ENCODE results near the gene BNIP3. TPM values are rescaled to one million over a fixed set of nuclear protein-coding genes. Genes with fewer than 3 reads are reported as not detected.
"Not testable (repeated sequence)": the region's sequence is repeated elsewhere in the genome, so short reads cannot be mapped to it uniquely, and the experiment has no call there.

Gene BNIP3
- total RNA-seq, 1 donor from 2014 or later, result 99.0 TPM

GRCh38 chr10:131926743-131927595 is 54.8 kb downstream of the BNIP3 start:
- H3K4me3 Mint-ChIP-seq (ENCODE audit: low read depth), result no peak overlapping the region
- intact Hi-C loops (cut with micrococcal nuclease), result no loop called here

GRCh38 chr10:131926253-131926652 is 55.5 kb downstream of the BNIP3 start:
- Mint-ChIP-seq H3K36me3 (ENCODE audit: low read depth) (peaks cover 59% of the 10 kb centered on the region), H3K4me3 (ENCODE audit: low read depth) (no peak overlapping the region), H3K27ac (no peak overlapping the region), H3K9me3 (peaks cover 13% of the 10 kb centered on the region), H3K4me1 (ENCODE audit: low read depth) (peaks cover 51% of the 10 kb centered on the region), H3K27me3 (ENCODE audit: low read depth) (no peaks in the 10 kb centered on the region)
- intact Hi-C loops (cut with micrococcal nuclease), result no loop called here
- no peak for DNase-seq (ENCODE audit: low spot score)

More at GRCh38 chr10:131926743-131927595, 54.8 kb downstream of the BNIP3 start:
- H3K27me3 Mint-ChIP-seq (ENCODE audit: low read depth), result no peaks in the 10 kb centered on the region
- no peak for DNase-seq (ENCODE audit: low spot score)
- peaks cover 52% of the 10 kb centered on the region for H3K4me1 Mint-ChIP-seq (ENCODE audit: low read depth)
- peaks cover 52% of the 10 kb centered on the region for H3K36me3 Mint-ChIP-seq (ENCODE audit: low read depth)
- H3K27ac Mint-ChIP-seq, result no peak overlapping the region
- peaks cover 13% of the 10 kb centered on the region for H3K9me3 Mint-ChIP-seq

GRCh38 chr10:131925716-131926115 is 56.0 kb downstream of the BNIP3 start:
- Mint-ChIP-seq H3K4me1 (ENCODE audit: low read depth) (peaks cover 49% of the 10 kb centered on the region), H3K9me3 (peaks cover 16% of the 10 kb centered on the region), H3K27me3 (ENCODE audit: low read depth) (no peaks in the 10 kb centered on the region), H3K4me3 (ENCODE audit: low read depth) (no peak overlapping the region), H3K36me3 (ENCODE audit: low read depth) (peaks cover 62% of the 10 kb centered on the region), H3K27ac (no peak overlapping the region)
- no peak for DNase-seq (ENCODE audit: low spot score)
- intact Hi-C loops (cut with micrococcal nuclease), result no loop called here

- Mint-ChIP-seq H3K4me3 (ENCODE audit: low read depth) (no peak overlapping the region), H3K27me3 (ENCODE audit: low read depth) (no peaks in the 10 kb centered on the region), H3K9me3 (peaks cover 19% of the 10 kb centered on the region), H3K4me1 (ENCODE audit: low read depth) (peaks cover 47% of the 10 kb centered on the region), H3K27ac (no peak overlapping the region), H3K36me3 (ENCODE audit: low read depth) (peaks cover 63% of the 10 kb centered on the region)
- no peak for DNase-seq (ENCODE audit: low spot score)
- intact Hi-C loops (cut with micrococcal nuclease), result no loop called here
These were observed 56.6 kb downstream of the BNIP3 start for GRCh38 chr10:131925011-131925649.

- Mint-ChIP-seq H3K36me3 (ENCODE audit: low read depth) (peaks cover 71% of the 10 kb centered on the region), H3K27ac (no peak overlapping the region), H3K9me3 (peaks cover 37% of the 10 kb centered on the region), H3K4me3 (ENCODE audit: low read depth) (no peak overlapping the region), H3K27me3 (ENCODE audit: low read depth) (no peaks in the 10 kb centered on the region), H3K4me1 (ENCODE audit: low read depth) (peaks cover 43% of the 10 kb centered on the region)
- intact Hi-C loops (cut with micrococcal nuclease), result no loop called here
- DNase-seq (ENCODE audit: low spot score), result no peak
These were observed 58.5 kb downstream of the BNIP3 start for GRCh38 chr10:131923038-131923756.

GRCh38 chr10:131921184-131921583 is 60.5 kb downstream of the BNIP3 start:
- intact Hi-C loops (cut with micrococcal nuclease), result no loop called here
- Mint-ChIP-seq H3K4me3 (ENCODE audit: low read depth) (no peak overlapping the region), H3K27me3 (ENCODE audit: low read depth) (no peaks in the 10 kb centered on the region), H3K9me3 (peaks cover 50% of the 10 kb centered on the region), H3K36me3 (ENCODE audit: low read depth) (peaks cover 77% of the 10 kb centered on the region), H3K4me1 (ENCODE audit: low read depth) (peaks cover 33% of the 10 kb centered on the region), H3K27ac (no peak overlapping the region)
- DNase-seq (ENCODE audit: low spot score), result no peak

- peaks cover 77% of the 10 kb centered on the region for H3K36me3 Mint-ChIP-seq (ENCODE audit: low read depth)
- no peaks in the 10 kb centered on the region for H3K27me3 Mint-ChIP-seq (ENCODE audit: low read depth)
- no peak overlapping the region for H3K27ac Mint-ChIP-seq
- H3K4me1 Mint-ChIP-seq (ENCODE audit: low read depth), result peaks cover 33% of the 10 kb centered on the region
- H3K9me3 Mint-ChIP-seq, result peaks cover 50% of the 10 kb centered on the region
- intact Hi-C loops (cut with micrococcal nuclease), result no loop called here
- DNase-seq (ENCODE audit: low spot score), result no peak
- H3K4me3 Mint-ChIP-seq (ENCODE audit: low read depth), result no peak overlapping the region
These were observed 61.0 kb downstream of the BNIP3 start for GRCh38 chr10:131920693-131921092.

- intact Hi-C loops (cut with micrococcal nuclease), result no loop called here
- H3K4me1 Mint-ChIP-seq (ENCODE audit: low read depth), result peaks cover 32% of the 10 kb centered on the region
- no peaks in the 10 kb centered on the region for H3K27me3 Mint-ChIP-seq (ENCODE audit: low read depth)
- peaks cover 76% of the 10 kb centered on the region for H3K36me3 Mint-ChIP-seq (ENCODE audit: low read depth)
- no peak overlapping the region for H3K4me3 Mint-ChIP-seq (ENCODE audit: low read depth)
- no peak for DNase-seq (ENCODE audit: low spot score)
- H3K27ac Mint-ChIP-seq, result peak overlapping the region; percentile 79
- peaks cover 46% of the 10 kb centered on the region for H3K9me3 Mint-ChIP-seq
These were observed 61.6 kb downstream of the BNIP3 start for GRCh38 chr10:131920151-131920550.

- intact Hi-C loops (cut with micrococcal nuclease); H3K4me3 Mint-ChIP-seq (ENCODE audit: low read depth); DNase-seq (ENCODE audit: low spot score); H3K27me3 Mint-ChIP-seq (ENCODE audit: low read depth): not testable (repeated sequence)
- Mint-ChIP-seq H3K9me3 (peaks cover 42% of the 10 kb centered on the region), H3K4me1 (ENCODE audit: low read depth) (peaks cover 28% of the 10 kb centered on the region), H3K36me3 (ENCODE audit: low read depth) (peaks cover 78% of the 10 kb centered on the region), H3K27ac (peak overlapping the region; percentile 79)
These were observed 62.3 kb downstream of the BNIP3 start for GRCh38 chr10:131919461-131919860.

Other genes with a start within 250 kb of the BNIP3 start
- 32.0 and 33.7 TPM in 2 replicates for gene PPP2R2D, start 80.9 kb downstream of the BNIP3 start, total RNA-seq
- gene JAKMIP3, start 84.0 kb upstream of the BNIP3 start, total RNA-seq, result 1.3 TPM in 2 replicates
- 16.5 and 17.9 TPM in 2 replicates for gene DPYSL4, start 205.0 kb upstream of the BNIP3 start, total RNA-seq